NCI-H146 treated with DMSO at 0.1 percent for 48 hours (cell line): ENCODE data around the gene CTSK.

ENCODE experiments used
- DNase-seq: peaks from one replicate; lab custom pipeline; 2025; ENCODE audit not compliant: unreplicated experiment; lab: John Stamatoyannopoulos, UW

CTSK gene

GRCh38 chr1:150763018-150763417 lies 45.0 kb downstream of the CTSK start:
- no peak for DNase-seq

- no peak for DNase-seq
These were observed 45.5 kb downstream of the CTSK start for GRCh38 chr1:150762552-150762951.

- no peak for DNase-seq
These were observed 46.3 kb downstream of the CTSK start for GRCh38 chr1:150761801-150762200.

GRCh38 chr1:150760013-150760412 lies 48.0 kb downstream of the CTSK start:
- DNase-seq = no peak

- no peak for DNase-seq
These were observed 54.6 kb downstream of the CTSK start for GRCh38 chr1:150753416-150753815.

GRCh38 chr1:150751443-150751842 lies 56.6 kb downstream of the CTSK start:
- no peak for DNase-seq

GRCh38 chr1:150749720-150750311 lies 58.2 kb downstream of the CTSK start:
- DNase-seq = no peak

GRCh38 chr1:150748878-150749719 lies 59.0 kb downstream of the CTSK start:
- DNase-seq = no peak
